Activated CD8-positive, alpha-beta memory T cell treated with anti-CD3 and anti-CD28 coated beads, Interleukin-2, amount 10 ng/mL, durations not matched to agents 7 days and 5 days (primary cell): ENCODE results near the gene TBR1. TPM values are rescaled to one million over a fixed set of nuclear protein-coding genes. Genes with fewer than 3 reads are reported as not detected.

Experiments
- total RNA-seq, 2 experiments: library from RNA; stranded (reverse); gene quantifications; one replicate each; pipeline ENCODE4 v1.2.3, GENCODE V29; 2021

Gene TBR1
- total RNA-seq, 2 experiments from 2014 or later: 0.05 TPM; not detected in 1

Other genes starting within 250 kb of the TBR1 start
- 10 to 100 TPM; 68.3 to 86.1 TPM for gene PSMD14, start 107.9 kb upstream of the TBR1 start, total RNA-seq
- gene SLC4A10, start 208.1 kb downstream of the TBR1 start, total RNA-seq: 1 to 10 TPM in 1 of 2 experiments, under 1 TPM in 1; 0.87 to 1.3 TPM